ENCODE measurements around the gene TIGD6.

Gene TIGD6

GRCh38 chr5:149981206-149981605 is 19.2 kb downstream of the TIGD6 start:
- no peak for DNase-seq (ENCODE audit: low read depth, low spot score)

GRCh38 chr5:149979896-149980295 is 20.6 kb downstream of the TIGD6 start:
- no peak for DNase-seq (ENCODE audit: low read depth, low spot score)

GRCh38 chr5:149975409-149975808 is 25.0 kb downstream of the TIGD6 start:
- no peak for DNase-seq (ENCODE audit: low read depth, low spot score)

GRCh38 chr5:149969181-149969930 is 31.1 kb downstream of the TIGD6 start:
- no peak for DNase-seq (ENCODE audit: low read depth, low spot score)

- no peak for DNase-seq (ENCODE audit: low read depth, low spot score)
Measured at GRCh38 chr5:149966946-149967345, 33.5 kb downstream of the TIGD6 start.

- no peak for DNase-seq (ENCODE audit: low read depth, low spot score)
Measured at GRCh38 chr5:149963729-149964128, 36.7 kb downstream of the TIGD6 start.

- no peak for DNase-seq (ENCODE audit: low read depth, low spot score)
Measured at GRCh38 chr5:149962601-149963300, 37.7 kb downstream of the TIGD6 start.

- DNase-seq (ENCODE audit: low read depth, low spot score) = peak; percentile 78
Measured at GRCh38 chr5:149961957-149962409, 38.5 kb downstream of the TIGD6 start.

- DNase-seq (ENCODE audit: low read depth, low spot score) = no peak
Measured at GRCh38 chr5:149961186-149961685, 39.2 kb downstream of the TIGD6 start.

- DNase-seq (ENCODE audit: low read depth, low spot score) = peak; percentile 99
Measured at GRCh38 chr5:149960272-149961185, 39.9 kb downstream of the TIGD6 start, which contains the start of gene SLC26A2. SLC26A2 (plus strand) TSS chr5:149960758; CDS start chr5:149977653, 16,895 bp downstream.

- peak; percentile 55 for DNase-seq (ENCODE audit: low read depth, low spot score)
Measured at GRCh38 chr5:149959406-149960236, 40.8 kb downstream of the TIGD6 start.

GRCh38 chr5:149957855-149958254 is 42.6 kb downstream of the TIGD6 start:
- no peak for DNase-seq (ENCODE audit: low read depth, low spot score)

GRCh38 chr5:149956685-149957084 is 43.8 kb downstream of the TIGD6 start:
- no peak for DNase-seq (ENCODE audit: low read depth, low spot score)

GRCh38 chr5:149954798-149955197 is 45.7 kb downstream of the TIGD6 start:
- DNase-seq (ENCODE audit: low read depth, low spot score) = no peak

GRCh38 chr5:149953436-149954121 is 46.9 kb downstream of the TIGD6 start:
- DNase-seq (ENCODE audit: low read depth, low spot score) = no peak

- DNase-seq (ENCODE audit: low read depth, low spot score) = no peak
Measured at GRCh38 chr5:149951138-149951749, 49.2 kb downstream of the TIGD6 start.

- no peak for DNase-seq (ENCODE audit: low read depth, low spot score)
Measured at GRCh38 chr5:149948993-149949392, 51.5 kb downstream of the TIGD6 start.

GRCh38 chr5:149946118-149946517 is 54.3 kb downstream of the TIGD6 start:
- DNase-seq (ENCODE audit: low read depth, low spot score) = no peak

- no peak for DNase-seq (ENCODE audit: low read depth, low spot score)
Measured at GRCh38 chr5:149944666-149945065, 55.8 kb downstream of the TIGD6 start, which contains the start of gene PDE6A. PDE6A (minus strand) TSS chr5:149944793; CDS start chr5:149944673, 120 bp downstream.
